HepG2 (cell line): ENCODE measurements around the gene HRC. TPM values are rescaled to one million over a fixed set of nuclear protein-coding genes. Genes with fewer than 3 reads are reported as not detected.
A peak's percentile ranks its signal among the peaks of the same experiment; 100 is the strongest.

Experiments
- LCORL ChIP-seq, 2 experiments: fragments of 450-650 bp in 1 of 2; sonication (generic) in 1 of 2; formaldehyde crosslinking in 1 of 2; IDR thresholded peaks; 2 replicates each; pipeline versions ENCODE4 v1.5.0 to v1.6.1; 2017 to 2020; ENCODE audit warnings: antibody characterized with exemption in 1 of 2, missing genetic modification reagents in 1 of 2
- MTF1 ChIP-seq: sonication (generic); formaldehyde crosslinking; IDR thresholded peaks from 2 replicates; pipeline ENCODE4 v1.5.0; 2020; ENCODE audit warnings: missing genetic modification reagents
- NFYB ChIP-seq: sonication (generic); formaldehyde crosslinking; IDR thresholded peaks from 2 replicates; pipeline ENCODE4 v1.4.0; 2020; ENCODE audit warnings: missing genetic modification reagents
- RXRB ChIP-seq: IDR thresholded peaks from 2 replicates; pipeline ENCODE4 v1.6.1; 2016; ENCODE audit warnings: borderline replicate concordance, missing genetic modification reagents, missing compliant biosample characterization
- TSC22D2 ChIP-seq: sonication (generic); formaldehyde crosslinking; IDR thresholded peaks from 2 replicates; pipeline ENCODE4 v1.5.1; 2020; ENCODE audit warnings: missing genetic modification reagents, mild to moderate bottlenecking, borderline replicate concordance
- YEATS4 ChIP-seq: sonication (generic); formaldehyde crosslinking; IDR thresholded peaks from 2 replicates; pipeline ENCODE4 v1.4.0; 2020; ENCODE audit warnings: missing genetic modification reagents, borderline replicate concordance
- ZFY ChIP-seq: sonication (generic); formaldehyde crosslinking; IDR thresholded peaks from 2 replicates; pipeline ENCODE4 v1.4.0; 2020; ENCODE audit warnings: missing genetic modification reagents
- ZNF263 ChIP-seq: sonication (generic); formaldehyde crosslinking; IDR thresholded peaks from 2 replicates; pipeline ENCODE4 v1.4.0; 2020; ENCODE audit warnings: missing genetic modification reagents
- ZNF333 ChIP-seq: sonication (generic); formaldehyde crosslinking; IDR thresholded peaks from 2 replicates; pipeline ENCODE4 v1.4.0; 2020; ENCODE audit warnings: mild to moderate bottlenecking, missing genetic modification reagents, borderline replicate concordance
- ZNF44 ChIP-seq: sonication (generic); formaldehyde crosslinking; IDR thresholded peaks from 2 replicates; pipeline ENCODE4 v1.5.1; 2020; ENCODE audit warnings: mild to moderate bottlenecking, missing genetic modification reagents
- polyA plus RNA-seq, 8 experiments: library from polyadenylated mRNA; depleted of rRNA in 3 of 8; stranded (reverse) in 7 of 8; unstranded in 1 of 8; fragments of >200 nt; fragmentation: Illumina TruSeq in 4 of 8; extraction: Trizol in 4 of 8; gene quantifications; 2 replicates each; pipeline versions ENCODE4 v1.2.1 to v1.2.3, GENCODE V29; 2011 to 2016; ENCODE audit warnings: low read depth in 4 of 8, missing spikeins in 1 of 8, mixed read lengths in 1 of 8; ENCODE audit not compliant: insufficient read depth in 1 of 8
- total RNA-seq, 5 experiments: library from RNA; depleted of rRNA; stranded (reverse); fragments of >200 nt; fragmentation: Illumina TruSeq; extraction: Trizol; gene quantifications; 2 replicates each; pipeline ENCODE4 v1.2.3, GENCODE V29; 2016; ENCODE audit warnings: low read depth in 1 of 5
- TF ChIP-seq, protein P1 (sequence below): sonication (generic); formaldehyde crosslinking; IDR thresholded peaks from 2 replicates; pipeline ENCODE4 v1.4.0; 2020; ENCODE audit warnings: mild to moderate bottlenecking, missing genetic modification reagents
- TF ChIP-seq, protein P2 (sequence below): sonication (generic); formaldehyde crosslinking; IDR thresholded peaks from 2 replicates; pipeline ENCODE4 v1.9.0; 2022; ENCODE audit warnings: missing genetic modification reagents, mild to moderate bottlenecking, borderline replicate concordance
- TF ChIP-seq, protein P3 (sequence below): sonication (generic); formaldehyde crosslinking; IDR thresholded peaks from 2 replicates; pipeline ENCODE4 v1.8.0; 2022; ENCODE audit warnings: missing genetic modification reagents, low read depth, mild to moderate bottlenecking, borderline replicate concordance

The HRC gene
- total and polyA plus RNA-seq, 2 of the 13 experiments (the other 11 are each of a cell fraction or from before 2014, with no cell fraction given) = 3.6 to 15.4 TPM

DNA sequence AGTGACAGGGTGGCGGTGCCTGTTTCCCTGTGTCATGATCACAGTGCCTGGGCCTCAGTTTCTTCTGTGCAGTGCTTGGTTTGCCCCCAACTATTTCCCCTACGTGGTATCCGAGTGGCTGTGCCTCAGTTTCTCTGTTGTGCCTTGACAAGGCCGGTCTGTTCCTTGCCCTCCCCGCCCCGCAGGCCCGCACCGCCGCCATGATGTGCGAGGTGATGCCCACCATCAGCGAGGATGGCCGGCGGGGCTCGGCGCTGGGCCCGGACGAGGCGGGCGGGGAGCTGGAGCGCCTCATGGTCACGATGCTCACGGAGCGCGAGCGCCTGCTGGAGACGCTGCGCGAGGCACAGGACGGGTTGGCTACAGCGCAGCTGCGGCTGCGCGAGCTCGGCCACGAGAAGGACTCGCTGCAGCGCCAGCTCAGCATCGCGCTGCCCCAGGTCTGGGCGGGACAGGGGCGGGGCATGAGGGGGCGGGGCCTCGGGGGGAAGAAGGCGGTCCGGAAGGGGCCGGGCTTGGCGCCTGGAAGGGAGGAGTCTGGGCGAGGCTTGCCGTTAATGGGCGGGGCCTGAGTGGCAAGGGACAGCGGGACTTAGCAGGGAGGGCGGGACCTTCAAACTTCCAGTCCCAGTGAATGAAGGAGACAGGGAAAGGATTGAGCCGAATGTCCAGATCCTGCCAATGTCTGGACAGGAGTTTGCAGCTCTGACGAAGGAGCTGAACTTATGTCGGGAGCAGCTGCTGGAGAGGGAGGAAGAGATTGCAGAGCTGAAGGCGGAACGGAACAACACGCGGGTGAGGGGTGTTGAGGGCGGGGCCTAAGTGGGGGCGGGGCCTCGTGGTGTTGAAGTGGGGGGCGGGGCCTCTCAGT lies 27.3 kb downstream of the HRC start (continued):
- TF ChIP-seq, protein P1, sequence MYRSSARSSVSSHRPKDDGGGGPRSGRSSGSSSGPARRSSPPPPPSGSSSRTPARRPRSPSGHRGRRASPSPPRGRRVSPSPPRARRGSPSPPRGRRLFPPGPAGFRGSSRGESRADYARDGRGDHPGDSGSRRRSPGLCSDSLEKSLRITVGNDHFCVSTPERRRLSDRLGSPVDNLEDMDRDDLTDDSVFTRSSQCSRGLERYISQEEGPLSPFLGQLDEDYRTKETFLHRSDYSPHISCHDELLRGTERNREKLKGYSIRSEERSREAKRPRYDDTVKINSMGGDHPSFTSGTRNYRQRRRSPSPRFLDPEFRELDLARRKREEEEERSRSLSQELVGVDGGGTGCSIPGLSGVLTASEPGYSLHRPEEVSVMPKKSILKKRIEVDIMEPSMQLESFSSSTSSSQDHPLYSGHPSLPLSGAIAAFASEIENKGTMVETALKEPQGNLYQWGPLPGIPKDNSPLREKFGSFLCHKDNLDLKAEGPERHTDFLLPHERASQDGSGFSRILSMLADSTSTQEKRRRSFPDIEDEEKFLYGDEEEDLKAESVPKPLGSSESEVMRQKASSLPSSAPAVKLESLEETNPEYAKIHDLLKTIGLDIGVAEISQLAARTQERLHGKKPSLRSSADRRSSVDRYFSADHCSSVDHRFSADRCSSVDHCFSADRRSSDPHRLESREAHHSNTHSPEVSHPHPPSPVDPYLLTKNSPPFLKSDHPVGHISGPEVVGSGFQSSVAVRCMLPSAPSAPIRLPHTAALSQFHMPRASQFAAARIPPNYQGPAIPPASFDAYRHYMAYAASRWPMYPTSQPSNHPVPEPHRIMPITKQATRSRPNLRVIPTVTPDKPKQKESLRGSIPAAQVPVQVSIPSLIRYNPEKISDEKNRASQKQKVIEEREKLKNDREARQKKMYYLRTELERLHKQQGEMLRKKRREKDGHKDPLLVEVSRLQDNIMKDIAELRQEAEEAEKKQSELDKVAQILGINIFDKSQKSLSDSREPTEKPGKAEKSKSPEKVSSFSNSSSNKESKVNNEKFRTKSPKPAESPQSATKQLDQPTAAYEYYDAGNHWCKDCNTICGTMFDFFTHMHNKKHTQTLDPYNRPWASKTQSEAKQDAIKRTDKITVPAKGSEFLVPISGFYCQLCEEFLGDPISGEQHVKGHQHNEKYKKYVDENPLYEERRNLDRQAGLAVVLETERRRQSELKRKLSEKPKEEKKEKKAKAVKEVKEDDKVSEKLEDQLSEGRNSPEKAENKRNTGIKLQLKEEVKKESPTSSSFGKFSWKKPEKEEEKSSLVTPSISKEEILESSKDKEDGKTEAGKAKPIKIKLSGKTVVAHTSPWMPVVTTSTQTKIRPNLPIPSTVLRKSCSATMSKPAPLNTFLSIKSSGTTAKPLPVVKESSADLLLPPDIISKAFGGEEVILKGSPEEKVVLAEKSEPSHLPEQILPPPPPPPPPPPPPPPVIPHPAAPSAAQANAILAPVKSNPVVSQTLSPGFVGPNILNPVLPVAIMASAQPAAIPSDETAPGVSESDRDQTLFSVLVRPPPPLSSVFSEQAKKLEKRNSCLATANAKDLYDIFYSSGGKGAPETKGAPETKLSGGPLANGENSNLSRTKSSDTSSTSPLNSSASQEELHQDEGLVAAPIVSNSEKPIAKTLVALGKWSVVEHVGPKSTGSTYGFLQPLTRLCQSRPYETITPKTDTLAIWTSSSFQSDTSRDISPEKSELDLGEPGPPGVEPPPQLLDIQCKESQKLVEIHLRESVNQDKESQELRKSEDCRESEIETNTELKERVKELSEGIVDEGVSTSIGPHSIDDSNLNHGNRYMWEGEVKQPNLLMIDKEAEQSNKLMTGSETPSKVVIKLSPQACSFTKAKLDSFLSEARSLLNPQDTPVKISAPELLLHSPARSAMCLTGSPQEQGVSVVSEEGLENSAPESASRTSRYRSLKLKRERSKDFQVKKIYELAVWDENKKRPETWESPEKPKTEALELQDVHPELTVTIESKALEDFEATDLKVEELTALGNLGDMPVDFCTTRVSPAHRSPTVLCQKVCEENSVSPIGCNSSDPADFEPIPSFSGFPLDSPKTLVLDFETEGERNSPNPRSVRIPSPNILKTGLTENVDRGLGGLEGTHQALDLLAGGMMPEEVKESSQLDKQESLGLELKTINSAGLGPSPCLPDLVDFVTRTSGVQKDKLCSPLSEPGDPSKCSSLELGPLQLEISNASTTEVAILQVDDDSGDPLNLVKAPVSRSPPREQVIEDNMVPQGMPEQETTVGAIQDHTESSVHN (CRISPR knock-in tag) = peak; percentile 99
- TF ChIP-seq TSC22D2 = peak; percentile 98
- TF ChIP-seq, protein P2, sequence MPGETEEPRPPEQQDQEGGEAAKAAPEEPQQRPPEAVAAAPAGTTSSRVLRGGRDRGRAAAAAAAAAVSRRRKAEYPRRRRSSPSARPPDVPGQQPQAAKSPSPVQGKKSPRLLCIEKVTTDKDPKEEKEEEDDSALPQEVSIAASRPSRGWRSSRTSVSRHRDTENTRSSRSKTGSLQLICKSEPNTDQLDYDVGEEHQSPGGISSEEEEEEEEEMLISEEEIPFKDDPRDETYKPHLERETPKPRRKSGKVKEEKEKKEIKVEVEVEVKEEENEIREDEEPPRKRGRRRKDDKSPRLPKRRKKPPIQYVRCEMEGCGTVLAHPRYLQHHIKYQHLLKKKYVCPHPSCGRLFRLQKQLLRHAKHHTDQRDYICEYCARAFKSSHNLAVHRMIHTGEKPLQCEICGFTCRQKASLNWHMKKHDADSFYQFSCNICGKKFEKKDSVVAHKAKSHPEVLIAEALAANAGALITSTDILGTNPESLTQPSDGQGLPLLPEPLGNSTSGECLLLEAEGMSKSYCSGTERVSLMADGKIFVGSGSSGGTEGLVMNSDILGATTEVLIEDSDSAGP = peak; percentile 93
- no peak for TF ChIP-seq LCORL (IDR thresholded peaks at IDR 0.05)
- TF ChIP-seq LCORL (CRISPR knock-in tag; IDR thresholded peaks at IDR 0.05) = no peak; the same call in 1 of the 2 replicates
- TF ChIP-seq ZNF333 (CRISPR knock-in tag) = peak; percentile 66; the same call in 1 of the 2 replicates
- TF ChIP-seq ZNF263 (CRISPR knock-in tag) = peak; percentile 90
- TF ChIP-seq, protein P3, sequence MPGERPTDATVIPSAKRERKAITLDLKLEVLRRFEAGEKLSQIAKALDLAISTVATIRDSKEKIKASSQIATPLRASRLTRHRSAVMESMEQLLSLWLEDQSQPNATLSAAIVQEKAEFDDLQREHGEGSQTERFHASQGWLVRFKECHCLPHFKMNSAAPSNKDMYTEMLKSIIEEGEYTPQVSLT = peak; percentile 92; the same call in 1 of the 2 replicates
- TF ChIP-seq ZNF44 (CRISPR knock-in tag) = peak; percentile 98
- TF ChIP-seq RXRB (CRISPR knock-in tag) = peak; percentile 62; the same call in 1 of the 2 replicates
- TF ChIP-seq NFYB = no peak
- peak; percentile 85 for TF ChIP-seq YEATS4 (CRISPR knock-in tag)
- peak; percentile 94 for TF ChIP-seq ZFY
- peak; percentile 96 for TF ChIP-seq MTF1 (CRISPR knock-in tag)
